GM21717 (cell line): ENCODE measurements around the gene CSF3R.

ENCODE experiments used
- ATAC-seq: cut with Tn5 transposase; IDR thresholded peaks from one replicate; pipeline ENCODE4 v1.9.1; 2021; ENCODE audit warnings: mild to moderate bottlenecking, moderate library complexity; ENCODE audit not compliant: unreplicated experiment

CSF3R gene

GRCh38 chr1:36463463-36463802 lies 19.3 kb downstream of the CSF3R start:
- no peak for ATAC-seq

- no peak for ATAC-seq
These were observed 23.8 kb downstream of the CSF3R start for GRCh38 chr1:36458910-36459309.

GRCh38 chr1:36457691-36458090 lies 25.0 kb downstream of the CSF3R start:
- ATAC-seq = no peak

GRCh38 chr1:36456391-36456928 lies 26.3 kb downstream of the CSF3R start:
- ATAC-seq = no peak

GRCh38 chr1:36455386-36455785 lies 27.3 kb downstream of the CSF3R start:
- no peak for ATAC-seq

GRCh38 chr1:36453600-36454388 lies 28.9 kb downstream of the CSF3R start:
- no peak for ATAC-seq

GRCh38 chr1:36453051-36453450 lies 29.7 kb downstream of the CSF3R start:
- ATAC-seq = no peak

GRCh38 chr1:36450919-36451305 lies 31.8 kb downstream of the CSF3R start:
- no peak for ATAC-seq

GRCh38 chr1:36450270-36450918 lies 32.3 kb downstream of the CSF3R start, which contains the start of gene OSCP1:
Gene OSCP1, minus strand, starts transcription at chr1:36450451. Its CDS starts 82 bp downstream, at chr1:36450369.
- ATAC-seq = peak; percentile 94

- no peak for ATAC-seq
These were observed 34.1 kb downstream of the CSF3R start for GRCh38 chr1:36448530-36449056.

- no peak for ATAC-seq
These were observed 35.3 kb downstream of the CSF3R start for GRCh38 chr1:36447450-36447849.

- no peak for ATAC-seq
These were observed 36.0 kb downstream of the CSF3R start for GRCh38 chr1:36446746-36447145.

GRCh38 chr1:36446271-36446670 lies 36.4 kb downstream of the CSF3R start:
- no peak for ATAC-seq

GRCh38 chr1:36443297-36443696 lies 39.4 kb downstream of the CSF3R start:
- ATAC-seq = no peak

- ATAC-seq = no peak
These were observed 40.4 kb downstream of the CSF3R start for GRCh38 chr1:36442337-36442736.

GRCh38 chr1:36440646-36441045 lies 42.1 kb downstream of the CSF3R start:
- no peak for ATAC-seq

- no peak for ATAC-seq
These were observed 42.7 kb downstream of the CSF3R start for GRCh38 chr1:36440044-36440443.

GRCh38 chr1:36438715-36439114 lies 44.0 kb downstream of the CSF3R start:
- no peak for ATAC-seq

- no peak for ATAC-seq
These were observed 45.9 kb downstream of the CSF3R start for GRCh38 chr1:36436821-36437220.

GRCh38 chr1:36433102-36433501 lies 49.6 kb downstream of the CSF3R start:
- no peak for ATAC-seq

GRCh38 chr1:36432616-36433015 lies 50.1 kb downstream of the CSF3R start:
- no peak for ATAC-seq

GRCh38 chr1:36425791-36426190 lies 56.9 kb downstream of the CSF3R start:
- ATAC-seq = no peak
